Measurements from ENCODE around the gene PDE4D. TPM values are rescaled to one million over a fixed set of nuclear protein-coding genes. Genes with fewer than 3 reads are reported as not detected.

The PDE4D gene
- total RNA-seq, 1 donor from 2014 or later, result 13.2 TPM

DNA sequence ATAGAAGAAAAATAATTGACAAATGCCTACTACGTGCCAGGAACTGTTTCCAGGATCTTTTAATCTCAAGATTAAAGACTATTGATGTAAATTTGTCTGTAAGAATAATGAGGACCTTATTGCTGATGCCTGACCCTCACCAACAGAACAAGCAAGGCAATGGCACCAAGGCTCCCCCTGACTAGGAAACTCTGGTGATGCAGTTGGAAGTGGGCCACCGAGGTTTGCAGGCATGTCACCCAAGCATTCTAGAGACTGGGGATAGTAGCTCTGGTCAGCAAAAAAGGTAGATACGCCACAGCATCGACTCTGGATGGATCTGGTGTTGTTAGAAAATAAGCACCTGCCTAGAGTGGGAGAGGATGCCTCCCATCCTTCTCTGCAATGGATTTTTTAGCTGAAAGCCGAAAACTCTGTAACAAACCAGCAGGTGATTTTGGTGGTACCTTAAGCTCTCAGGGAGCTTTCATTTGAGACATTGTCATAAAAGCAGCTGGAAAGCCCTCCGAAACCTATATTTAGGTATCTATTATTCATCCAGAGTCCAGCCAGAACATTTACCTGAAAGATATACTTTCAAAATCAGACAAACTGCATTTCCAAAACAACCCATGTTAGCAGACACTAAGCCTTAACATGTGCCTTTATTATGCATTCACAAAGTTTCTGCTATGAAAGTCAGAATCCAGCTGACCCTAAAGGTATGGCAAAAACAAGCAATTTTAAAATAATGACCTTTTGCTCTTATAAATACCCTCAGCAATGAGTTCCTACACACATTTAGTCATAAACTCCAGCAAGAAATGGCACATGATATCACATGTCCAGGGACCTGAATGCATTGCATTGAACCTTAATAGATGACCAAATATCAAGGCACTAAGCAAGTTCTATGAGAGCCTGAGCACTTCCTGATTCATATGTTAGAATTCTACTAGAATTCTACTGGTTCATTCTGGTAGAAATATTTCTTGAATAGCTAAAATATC is 308.4 kb downstream of the PDE4D start:
- no peak overlapping the region for H3K27ac Mint-ChIP-seq (ENCODE audit: unreplicated experiment)
- peaks cover 2% of the 10 kb centered on the region for H3K9me3 Mint-ChIP-seq (ENCODE audit: unreplicated experiment)
- H3K4me3 Mint-ChIP-seq (ENCODE audit: unreplicated experiment), result no peak overlapping the region
- H3K4me1 Mint-ChIP-seq (ENCODE audit: low read depth, unreplicated experiment), result peaks cover 9% of the 10 kb centered on the region
- no peaks in the 10 kb centered on the region for H3K27me3 Mint-ChIP-seq (ENCODE audit: unreplicated experiment)
- no peaks in the 10 kb centered on the region for H3K36me3 Mint-ChIP-seq (ENCODE audit: unreplicated experiment)
- no peak for DNase-seq
- TF ChIP-seq, protein P1, sequence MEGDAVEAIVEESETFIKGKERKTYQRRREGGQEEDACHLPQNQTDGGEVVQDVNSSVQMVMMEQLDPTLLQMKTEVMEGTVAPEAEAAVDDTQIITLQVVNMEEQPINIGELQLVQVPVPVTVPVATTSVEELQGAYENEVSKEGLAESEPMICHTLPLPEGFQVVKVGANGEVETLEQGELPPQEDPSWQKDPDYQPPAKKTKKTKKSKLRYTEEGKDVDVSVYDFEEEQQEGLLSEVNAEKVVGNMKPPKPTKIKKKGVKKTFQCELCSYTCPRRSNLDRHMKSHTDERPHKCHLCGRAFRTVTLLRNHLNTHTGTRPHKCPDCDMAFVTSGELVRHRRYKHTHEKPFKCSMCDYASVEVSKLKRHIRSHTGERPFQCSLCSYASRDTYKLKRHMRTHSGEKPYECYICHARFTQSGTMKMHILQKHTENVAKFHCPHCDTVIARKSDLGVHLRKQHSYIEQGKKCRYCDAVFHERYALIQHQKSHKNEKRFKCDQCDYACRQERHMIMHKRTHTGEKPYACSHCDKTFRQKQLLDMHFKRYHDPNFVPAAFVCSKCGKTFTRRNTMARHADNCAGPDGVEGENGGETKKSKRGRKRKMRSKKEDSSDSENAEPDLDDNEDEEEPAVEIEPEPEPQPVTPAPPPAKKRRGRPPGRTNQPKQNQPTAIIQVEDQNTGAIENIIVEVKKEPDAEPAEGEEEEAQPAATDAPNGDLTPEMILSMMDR (IDR thresholded peaks at IDR 0.05; ENCODE audit: partially characterized antibody, unreplicated experiment), result no peak

GRCh38 chr5:59583810-59584562 is 309.5 kb downstream of the PDE4D start:
- no peak overlapping the region for H3K27ac Mint-ChIP-seq (ENCODE audit: unreplicated experiment)
- H3K4me3 Mint-ChIP-seq (ENCODE audit: unreplicated experiment), result no peak overlapping the region
- DNase-seq, result no peak
- TF ChIP-seq, protein P1 (IDR thresholded peaks at IDR 0.05; ENCODE audit: partially characterized antibody, unreplicated experiment), result no peak
- peaks cover 9% of the 10 kb centered on the region for H3K4me1 Mint-ChIP-seq (ENCODE audit: low read depth, unreplicated experiment)
- H3K36me3 Mint-ChIP-seq (ENCODE audit: unreplicated experiment), result no peaks in the 10 kb centered on the region
- no peaks in the 10 kb centered on the region for H3K27me3 Mint-ChIP-seq (ENCODE audit: unreplicated experiment)
- H3K9me3 Mint-ChIP-seq (ENCODE audit: unreplicated experiment), result peaks cover 2% of the 10 kb centered on the region

- Mint-ChIP-seq H3K4me1 (ENCODE audit: low read depth, unreplicated experiment) (peaks cover 9% of the 10 kb centered on the region), H3K9me3 (ENCODE audit: unreplicated experiment) (peaks cover 2% of the 10 kb centered on the region), H3K36me3 (ENCODE audit: unreplicated experiment) (no peaks in the 10 kb centered on the region), H3K4me3 (ENCODE audit: unreplicated experiment) (no peak overlapping the region), H3K27me3 (ENCODE audit: unreplicated experiment) (no peaks in the 10 kb centered on the region), H3K27ac (ENCODE audit: unreplicated experiment) (no peak overlapping the region)
- DNase-seq, result no peak
- TF ChIP-seq, protein P1 (IDR thresholded peaks at IDR 0.05; ENCODE audit: partially characterized antibody, unreplicated experiment), result no peak
Observed at GRCh38 chr5:59583151-59583809, 310.2 kb downstream of the PDE4D start.

DNA sequence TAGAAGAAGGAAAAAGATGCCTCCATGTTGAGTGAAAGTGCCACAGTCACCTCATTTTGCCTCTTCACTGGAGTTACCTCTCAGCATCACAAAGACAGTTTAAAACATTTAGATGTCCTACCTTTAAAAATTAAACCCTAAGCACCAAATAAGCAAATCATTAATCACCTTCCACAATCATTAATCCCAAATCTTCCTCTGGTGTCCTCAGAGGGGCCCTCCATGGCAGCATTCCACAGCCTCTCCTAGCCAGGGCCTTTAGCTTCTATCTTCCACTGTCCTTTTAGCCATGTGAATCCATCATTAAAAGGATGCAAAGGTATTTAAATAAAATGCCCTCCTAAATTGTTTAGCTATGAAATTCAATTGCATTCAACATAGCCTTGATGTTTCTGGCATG is 310.8 kb downstream of the PDE4D start:
- Mint-ChIP-seq H3K4me1 (ENCODE audit: low read depth, unreplicated experiment) (peaks cover 8% of the 10 kb centered on the region), H3K4me3 (ENCODE audit: unreplicated experiment) (no peak overlapping the region), H3K36me3 (ENCODE audit: unreplicated experiment) (no peaks in the 10 kb centered on the region), H3K27ac (ENCODE audit: unreplicated experiment) (no peak overlapping the region), H3K27me3 (ENCODE audit: unreplicated experiment) (no peaks in the 10 kb centered on the region), H3K9me3 (ENCODE audit: unreplicated experiment) (peaks cover 2% of the 10 kb centered on the region)
- TF ChIP-seq, protein P1 (IDR thresholded peaks at IDR 0.05; ENCODE audit: partially characterized antibody, unreplicated experiment), result no peak
- no peak for DNase-seq
